ENCODE measurements around the gene NKIRAS1. TPM values are rescaled to one million over a fixed set of nuclear protein-coding genes. Genes with fewer than 3 reads are reported as not detected.

Gene NKIRAS1
- total and polyA plus RNA-seq, 2 donors (not counting 1 experiment from before 2014, with no cell fraction given) = 1.6 to 4.7 TPM

DNA sequence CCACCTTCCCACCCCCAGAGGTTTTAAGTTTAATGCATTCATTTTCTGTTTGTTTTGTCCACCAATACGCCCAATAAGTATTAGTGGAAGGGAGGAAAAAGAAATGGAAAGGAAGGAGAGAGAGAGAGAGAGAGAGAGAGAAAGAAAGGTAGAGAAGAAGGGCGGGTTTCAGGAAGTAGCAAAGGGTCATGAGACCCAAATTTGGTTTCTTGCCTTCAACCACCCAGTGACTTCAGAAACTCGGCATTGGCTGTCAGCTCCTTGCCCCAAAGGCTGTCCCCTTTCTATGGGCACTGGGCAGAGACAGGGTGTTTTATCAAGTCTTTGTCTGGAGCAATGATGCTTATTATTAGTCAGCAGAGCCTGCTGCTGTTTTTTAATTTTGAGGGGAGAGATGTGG lies 14.8 kb upstream of the NKIRAS1 start:
- POLR2A ChIA-PET = no interaction called here

GRCh38 chr3:23928524-23928923 lies 11.7 kb upstream of the NKIRAS1 start:
- no peak overlapping the region for H3K4me3 Mint-ChIP-seq
- Histone ChIP-seq H3K4me2 (replicated peaks; ENCODE audit: low read depth, low read length, poor library complexity, severe bottlenecking) (no peak overlapping the region), H3K36me3 (replicated peaks in 1 of 2; ENCODE audit: control extremely low read depth in 1 of 2, control insufficient read depth in 1 of 2, extremely low read depth in 1 of 2, insufficient read depth in 2 of 2, low read length in 1 of 2) (peaks cover 0 to 6% of the 10 kb centered on the region in 2 experiments), H4K20me1 (ENCODE audit: control insufficient read depth, insufficient read depth, low read length, poor library complexity, severe bottlenecking) (no peaks in the 10 kb centered on the region), H3K27me3 (replicated peaks in 1 of 4; ENCODE audit: control extremely low read depth in 1 of 4, control insufficient read depth in 3 of 4, insufficient read depth in 4 of 4, low read length in 3 of 4) (no peaks in the 10 kb centered on the region), H3K79me2 (ENCODE audit: control insufficient read depth, insufficient read depth, low read length) (no peaks in the 10 kb centered on the region), H3K4me3 (ENCODE audit: control extremely low read depth in 1 of 5, extremely low read depth in 1 of 5, insufficient read depth in 1 of 5, low read depth in 2 of 5, low read length in 4 of 5) (no peak overlapping the region), H3K9me3 (ENCODE audit: control extremely low read depth in 1 of 3, control insufficient read depth in 2 of 3, insufficient read depth in 1 of 3, low read length in 2 of 3) (no peaks in the 10 kb centered on the region), H3K27ac (ENCODE audit: low read length in 2 of 2) (no peak overlapping the region), H2AFZ (ENCODE audit: insufficient read depth, low read depth, low read length, poor library complexity, severe bottlenecking) (no peak overlapping the region), H3K4me1 (ENCODE audit: control insufficient read depth in 2 of 2, insufficient read depth in 2 of 2, low read length in 2 of 2) (peaks cover 3 to 6% of the 10 kb centered on the region in 2 donors), H3K9ac (ENCODE audit: low read length) (no peak overlapping the region)
- no peak for TF ChIP-seq EZH2 (IDR thresholded peaks at IDR 0.05; ENCODE audit: borderline replicate concordance, insufficient read depth, low read depth, low read length, poor library complexity, severe bottlenecking)
- no peaks in the 10 kb centered on the region for H3K9me3 Mint-ChIP-seq (ENCODE audit: insufficient read depth)
- intact Hi-C loops (cut with micrococcal nuclease) = no loop called here
- DNase-seq (no peak), ATAC-seq (ENCODE audit: low read depth) (no peak)
- CTCF ChIA-PET = interaction anchor here (0.6 kb wide), 1 partner anchor 99 kb away, joined by 3 read pairs; no protein-coding TSS in a partner anchor
- WGBS (ENCODE audit: insufficient coverage) = 40% methylated on average over 6 of the region's 8 CpGs
- POLR2A ChIA-PET = interaction anchor here (0.7 kb wide), 2 partner anchors 9 to 20 kb away, joined by 3 read pairs; no protein-coding TSS in a partner anchor
- no peak overlapping the region for H3K27ac Mint-ChIP-seq
- peaks cover 3% of the 10 kb centered on the region for H3K4me1 Mint-ChIP-seq
- no peaks in the 10 kb centered on the region for H3K27me3 Mint-ChIP-seq

More for the DNA sequence above, 14.8 kb upstream of the NKIRAS1 start:
- H3K27ac Mint-ChIP-seq = no peak overlapping the region
- intact Hi-C loops (cut with micrococcal nuclease) = no loop called here
- Histone ChIP-seq H4K20me1 (ENCODE audit: control insufficient read depth, insufficient read depth, low read length, poor library complexity, severe bottlenecking) (no peaks in the 10 kb centered on the region), H2AFZ (ENCODE audit: insufficient read depth, low read depth, low read length, poor library complexity, severe bottlenecking) (no peak overlapping the region), H3K27me3 (replicated peaks in 1 of 4; ENCODE audit: control extremely low read depth in 1 of 4, control insufficient read depth in 3 of 4, insufficient read depth in 4 of 4, low read length in 3 of 4) (no peaks in the 10 kb centered on the region), H3K27ac (ENCODE audit: low read length in 2 of 2) (no peak overlapping the region), H3K4me1 (ENCODE audit: control insufficient read depth in 2 of 2, insufficient read depth in 2 of 2, low read length in 2 of 2) (peaks cover 0 to 3% of the 10 kb centered on the region in 2 donors), H3K36me3 (replicated peaks in 1 of 2; ENCODE audit: control extremely low read depth in 1 of 2, control insufficient read depth in 1 of 2, extremely low read depth in 1 of 2, insufficient read depth in 2 of 2, low read length in 1 of 2) (no peaks in the 10 kb centered on the region), H3K79me2 (ENCODE audit: control insufficient read depth, insufficient read depth, low read length) (no peaks in the 10 kb centered on the region), H3K4me2 (replicated peaks; ENCODE audit: low read depth, low read length, poor library complexity, severe bottlenecking) (no peak overlapping the region), H3K9ac (ENCODE audit: low read length) (no peak overlapping the region), H3K4me3 (ENCODE audit: control extremely low read depth in 1 of 5, extremely low read depth in 1 of 5, insufficient read depth in 1 of 5, low read depth in 2 of 5, low read length in 4 of 5) (no peak overlapping the region), H3K9me3 (ENCODE audit: control extremely low read depth in 1 of 3, control insufficient read depth in 2 of 3, insufficient read depth in 1 of 3, low read length in 2 of 3) (no peaks in the 10 kb centered on the region)
- H3K27me3 Mint-ChIP-seq = no peaks in the 10 kb centered on the region
- peaks cover 1% of the 10 kb centered on the region for H3K4me1 Mint-ChIP-seq
- no peak overlapping the region for H3K4me3 Mint-ChIP-seq
- CTCF ChIA-PET = no interaction called here
- WGBS (ENCODE audit: insufficient coverage) = 50% methylated on average over 1 of the region's 3 CpGs
- TF ChIP-seq CTCF (IDR thresholded peaks at IDR 0.05) (no peak), EZH2 (IDR thresholded peaks at IDR 0.05; ENCODE audit: borderline replicate concordance, insufficient read depth, low read depth, low read length, poor library complexity, severe bottlenecking) (no peak)
- ATAC-seq (ENCODE audit: low read depth) (no peak), DNase-seq (no peak)
- no peaks in the 10 kb centered on the region for H3K9me3 Mint-ChIP-seq (ENCODE audit: insufficient read depth)

Data from B cell (primary cell).